Omental fat pad (tissue), 4 donors: ENCODE results near the gene CDC26. TPM values are rescaled to one million over a fixed set of nuclear protein-coding genes. Genes with fewer than 3 reads are reported as not detected.

Experiments
- ATAC-seq: fragments of 150-250 bp; one replicate; pipeline ENCODE4 v1.9.1; 2016; ENCODE audit warnings: mild to moderate bottlenecking, moderate library complexity; ENCODE audit not compliant: low FRiP score
- DNase-seq: peaks from one replicate; pipeline ENCODE4 v3.0.0-alpha.2; 2019; ENCODE audit warnings: low spot score
- total RNA-seq, 4 donors: library from RNA; depleted of rRNA; stranded (reverse); fragments of >200 nt; gene quantifications; one replicate each; pipeline ENCODE4 v1.1.0, GENCODE V29; 2016
- TF ChIP-seq, protein P1 (sequence below), 3 donors: fragments of 450-650 bp; IDR thresholded peaks; one replicate each; pipeline ENCODE4 v1.5.1; 2016 to 2017; ENCODE audit warnings: antibody characterized with exemption in 3 of 3, mild to moderate bottlenecking in 3 of 3, moderate library complexity in 2 of 3

CDC26 gene
- total RNA-seq, 4 donors from 2014 or later, result 20.1 to 39.9 (median 25.3) TPM

DNA sequence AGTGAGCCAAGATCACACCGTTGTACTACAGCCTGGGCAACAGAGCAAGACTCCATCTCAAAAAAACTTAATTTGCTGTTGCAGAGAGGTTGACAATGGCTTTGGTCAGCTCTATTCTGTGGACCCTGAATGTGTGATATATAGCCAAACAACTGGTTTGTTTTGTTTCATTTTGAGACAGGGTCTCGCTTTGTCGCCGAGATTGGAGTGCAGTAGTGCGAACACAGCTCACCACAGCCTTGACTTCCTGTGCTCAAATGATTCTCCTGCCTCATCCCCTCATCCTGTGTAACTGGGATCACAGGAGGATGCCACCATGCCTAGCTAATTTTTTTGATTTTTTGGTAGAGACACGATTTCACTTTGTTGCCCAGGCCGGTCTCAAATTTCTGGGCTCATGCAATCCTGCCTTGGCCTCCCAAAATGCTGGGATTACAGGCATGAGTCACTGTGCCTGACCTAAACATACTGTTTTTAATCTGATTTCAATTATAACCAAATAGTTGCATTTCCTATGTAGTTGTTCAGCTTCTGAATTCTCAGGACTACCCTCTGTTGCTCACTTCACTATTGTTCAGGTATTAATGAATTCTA is 18.0 kb upstream of the CDC26 start:
- ATAC-seq (no peak), DNase-seq (no peak)

DNA sequence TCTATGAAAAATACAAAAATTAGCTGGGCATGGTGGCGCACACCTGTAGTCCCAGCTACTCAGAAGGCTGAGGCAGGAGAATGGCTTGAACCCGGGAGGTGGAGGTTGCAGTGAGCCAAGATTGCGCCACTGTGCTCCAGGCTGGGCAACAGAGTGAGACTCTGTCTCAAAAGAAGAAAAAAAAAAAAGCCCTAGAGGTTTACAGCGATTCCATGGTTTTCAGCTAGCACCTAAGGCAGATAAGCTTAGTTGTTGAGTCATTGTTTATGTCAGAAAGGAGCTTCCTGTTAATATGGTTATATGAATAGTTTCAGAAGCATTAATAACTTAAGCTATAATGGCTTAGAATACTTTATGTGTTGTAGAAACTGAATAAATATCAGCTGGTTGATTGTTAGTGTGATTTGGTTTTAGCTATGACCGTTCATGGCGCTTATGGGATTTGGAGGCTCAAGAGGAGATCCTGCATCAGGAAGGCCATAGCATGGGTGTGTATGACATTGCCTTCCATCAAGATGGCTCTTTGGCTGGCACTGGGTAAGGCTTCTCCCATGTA is 14.8 kb upstream of the CDC26 start:
- TF ChIP-seq, protein P1, sequence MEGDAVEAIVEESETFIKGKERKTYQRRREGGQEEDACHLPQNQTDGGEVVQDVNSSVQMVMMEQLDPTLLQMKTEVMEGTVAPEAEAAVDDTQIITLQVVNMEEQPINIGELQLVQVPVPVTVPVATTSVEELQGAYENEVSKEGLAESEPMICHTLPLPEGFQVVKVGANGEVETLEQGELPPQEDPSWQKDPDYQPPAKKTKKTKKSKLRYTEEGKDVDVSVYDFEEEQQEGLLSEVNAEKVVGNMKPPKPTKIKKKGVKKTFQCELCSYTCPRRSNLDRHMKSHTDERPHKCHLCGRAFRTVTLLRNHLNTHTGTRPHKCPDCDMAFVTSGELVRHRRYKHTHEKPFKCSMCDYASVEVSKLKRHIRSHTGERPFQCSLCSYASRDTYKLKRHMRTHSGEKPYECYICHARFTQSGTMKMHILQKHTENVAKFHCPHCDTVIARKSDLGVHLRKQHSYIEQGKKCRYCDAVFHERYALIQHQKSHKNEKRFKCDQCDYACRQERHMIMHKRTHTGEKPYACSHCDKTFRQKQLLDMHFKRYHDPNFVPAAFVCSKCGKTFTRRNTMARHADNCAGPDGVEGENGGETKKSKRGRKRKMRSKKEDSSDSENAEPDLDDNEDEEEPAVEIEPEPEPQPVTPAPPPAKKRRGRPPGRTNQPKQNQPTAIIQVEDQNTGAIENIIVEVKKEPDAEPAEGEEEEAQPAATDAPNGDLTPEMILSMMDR (IDR thresholded peaks at IDR 0.05), result no peak
- ATAC-seq, result no peak

More for the DNA sequence above, 18.0 kb upstream of the CDC26 start:
- TF ChIP-seq, protein P1 (IDR thresholded peaks at IDR 0.05), result no peak

DNA sequence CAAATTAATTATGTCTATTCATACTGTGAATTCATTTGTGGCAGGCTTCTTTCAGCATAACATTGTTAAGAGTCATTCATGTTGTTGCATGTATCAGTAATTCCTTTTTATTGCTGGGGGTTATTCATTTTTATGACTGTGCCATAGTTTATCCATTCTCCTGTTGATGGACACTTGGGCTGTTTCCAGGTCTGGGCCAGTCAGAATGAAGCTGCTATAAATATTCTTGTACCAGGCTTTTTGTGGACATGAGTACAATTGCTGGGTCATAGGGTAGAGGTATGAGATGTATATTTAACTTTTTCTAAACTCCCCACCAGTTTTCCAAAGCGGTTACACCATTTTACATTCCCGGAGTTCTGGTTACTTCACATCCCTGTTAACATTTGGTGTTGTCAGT is 13.7 kb upstream of the CDC26 start:
- TF ChIP-seq, protein P1 (IDR thresholded peaks at IDR 0.05), result no peak
- DNase-seq (no peak), ATAC-seq (no peak)

More for the DNA sequence above, 14.8 kb upstream of the CDC26 start:
- DNase-seq, result no peak

DNA sequence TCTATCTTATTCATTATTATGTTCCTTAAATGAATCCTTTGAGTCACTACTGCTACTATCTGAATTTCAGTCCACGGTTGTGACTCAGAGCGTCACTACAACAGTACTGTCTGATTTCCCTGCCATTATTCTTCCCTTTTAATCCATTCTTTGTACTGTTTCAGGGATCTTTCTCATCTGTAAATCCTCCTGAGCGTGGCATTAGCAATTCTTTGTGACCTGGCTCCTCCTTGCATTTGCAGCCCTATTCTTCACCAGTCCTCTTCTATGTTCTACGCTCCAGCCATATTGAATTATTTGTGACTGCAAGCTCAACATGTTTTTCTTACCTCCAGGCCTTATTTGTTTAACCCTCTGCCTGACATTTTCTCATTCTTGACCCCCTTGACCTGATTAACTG is 6.0 kb upstream of the CDC26 start:
- DNase-seq (no peak), ATAC-seq (no peak)
- TF ChIP-seq, protein P1 (IDR thresholded peaks at IDR 0.05), result no peak

DNA sequence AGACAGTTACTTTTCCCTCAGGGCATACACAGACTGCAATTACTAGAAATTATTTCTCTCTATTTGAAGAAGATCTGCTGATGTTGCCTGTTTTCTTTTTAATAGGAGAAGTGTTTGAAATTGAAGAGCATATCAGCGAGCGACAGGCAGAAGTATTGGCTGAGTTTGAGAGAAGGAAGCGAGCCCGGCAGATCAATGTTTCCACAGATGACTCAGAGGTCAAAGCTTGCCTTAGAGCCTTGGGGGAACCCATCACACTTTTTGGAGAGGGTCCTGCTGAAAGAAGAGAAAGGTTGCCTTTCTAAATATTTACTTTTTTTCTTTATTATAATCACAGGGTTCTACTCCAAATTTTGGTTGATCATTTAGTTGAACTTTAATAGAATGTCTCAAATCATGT is 3.5 kb upstream of the CDC26 start:
- no peak for DNase-seq

DNA sequence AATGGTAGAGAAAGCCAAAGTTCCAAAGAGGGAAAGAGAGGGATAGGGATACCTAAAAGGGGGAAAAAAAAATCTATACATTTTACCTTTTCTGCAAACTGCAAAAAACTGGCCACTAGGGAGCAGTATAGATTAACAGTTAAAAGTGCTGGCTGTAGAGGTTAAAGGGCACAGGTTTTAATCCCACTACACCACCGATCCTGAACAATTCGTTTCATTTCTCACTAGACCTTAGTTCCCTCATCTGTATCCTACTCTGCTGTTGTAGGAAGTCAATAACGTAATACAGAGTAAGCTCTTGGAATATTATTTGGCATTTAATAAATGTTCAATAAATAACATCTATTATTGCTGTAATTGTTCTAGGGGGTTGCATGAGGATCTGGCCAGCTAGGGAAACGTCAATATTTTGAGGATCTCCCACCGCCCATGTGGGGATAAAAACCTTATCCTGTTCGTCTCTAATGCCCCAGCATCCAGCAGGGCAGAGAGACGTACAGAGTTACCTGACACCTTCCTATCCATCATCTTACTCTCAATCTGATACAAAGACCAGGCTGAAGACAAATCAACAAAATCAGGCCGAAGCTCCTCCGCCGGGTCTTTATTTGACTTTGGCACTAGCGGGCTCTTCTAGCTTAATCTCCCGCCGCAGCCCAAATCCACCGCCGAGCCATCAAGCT is 757 bp downstream of the CDC26 start:
- DNase-seq, result no peak
- peak; percentile 6 for ATAC-seq
- TF ChIP-seq, protein P1 (IDR thresholded peaks at IDR 0.05), result peak in 1 of 3 donors; percentile 9

More for the DNA sequence above, 3.5 kb upstream of the CDC26 start:
- no peak for ATAC-seq
- TF ChIP-seq, protein P1 (IDR thresholded peaks at IDR 0.05), result no peak
